GM12872 (cell line): ENCODE data around the gene SHBG.

Source experiments
- TF ChIP-seq, protein P1 (sequence below): IDR thresholded peaks from 3 replicates; pipeline ENCODE4 v1.5.1; 2011; ENCODE audit warnings: low read depth, mild to moderate bottlenecking, low read length, moderate library complexity; ENCODE audit not compliant: insufficient read depth

SHBG gene

DNA sequence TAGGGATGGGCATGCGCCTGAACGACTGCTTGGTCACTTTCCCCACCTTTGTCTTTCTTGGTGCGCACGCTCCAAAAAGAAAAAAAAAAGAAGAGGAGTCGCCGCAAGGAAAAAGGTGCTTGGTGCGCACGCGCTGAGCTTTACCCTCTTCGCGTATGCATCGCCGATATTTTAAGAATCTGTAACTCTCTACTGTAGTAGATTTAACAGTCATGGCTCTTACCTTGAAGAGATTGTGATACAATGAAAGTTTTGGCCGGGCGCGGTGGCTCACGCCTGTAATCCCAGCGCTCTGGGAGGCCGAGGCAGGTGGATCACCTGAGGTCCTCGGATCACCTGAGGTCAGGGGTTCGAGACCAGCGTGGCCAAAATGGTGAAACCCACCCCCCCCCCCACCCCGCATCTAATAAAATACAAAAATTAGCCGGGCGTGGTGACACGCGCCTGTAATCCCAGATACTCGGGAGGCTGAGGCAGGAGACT is 14.6 kb upstream of the SHBG start:
- TF ChIP-seq, protein P1, sequence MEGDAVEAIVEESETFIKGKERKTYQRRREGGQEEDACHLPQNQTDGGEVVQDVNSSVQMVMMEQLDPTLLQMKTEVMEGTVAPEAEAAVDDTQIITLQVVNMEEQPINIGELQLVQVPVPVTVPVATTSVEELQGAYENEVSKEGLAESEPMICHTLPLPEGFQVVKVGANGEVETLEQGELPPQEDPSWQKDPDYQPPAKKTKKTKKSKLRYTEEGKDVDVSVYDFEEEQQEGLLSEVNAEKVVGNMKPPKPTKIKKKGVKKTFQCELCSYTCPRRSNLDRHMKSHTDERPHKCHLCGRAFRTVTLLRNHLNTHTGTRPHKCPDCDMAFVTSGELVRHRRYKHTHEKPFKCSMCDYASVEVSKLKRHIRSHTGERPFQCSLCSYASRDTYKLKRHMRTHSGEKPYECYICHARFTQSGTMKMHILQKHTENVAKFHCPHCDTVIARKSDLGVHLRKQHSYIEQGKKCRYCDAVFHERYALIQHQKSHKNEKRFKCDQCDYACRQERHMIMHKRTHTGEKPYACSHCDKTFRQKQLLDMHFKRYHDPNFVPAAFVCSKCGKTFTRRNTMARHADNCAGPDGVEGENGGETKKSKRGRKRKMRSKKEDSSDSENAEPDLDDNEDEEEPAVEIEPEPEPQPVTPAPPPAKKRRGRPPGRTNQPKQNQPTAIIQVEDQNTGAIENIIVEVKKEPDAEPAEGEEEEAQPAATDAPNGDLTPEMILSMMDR = no peak

DNA sequence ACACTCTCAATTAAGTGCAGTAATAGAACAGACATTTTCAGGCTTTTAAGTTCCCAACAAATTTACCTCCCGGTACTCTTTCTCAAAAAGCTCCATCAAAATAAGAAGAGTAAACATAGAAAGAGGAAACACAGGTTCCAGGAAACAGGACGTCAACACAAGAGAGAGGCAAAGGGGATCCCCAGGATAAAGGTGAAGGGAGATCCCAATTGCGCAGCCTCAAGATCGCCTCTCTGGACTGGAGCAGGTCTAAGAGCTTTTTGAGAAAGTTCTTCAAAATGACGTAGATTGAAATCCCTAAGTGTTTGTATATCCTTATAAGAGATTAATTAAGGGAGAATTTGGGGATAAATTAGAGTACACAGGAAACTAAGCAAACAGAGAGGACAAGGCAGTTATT is 11.3 kb upstream of the SHBG start:
- TF ChIP-seq, protein P1 = no peak

DNA sequence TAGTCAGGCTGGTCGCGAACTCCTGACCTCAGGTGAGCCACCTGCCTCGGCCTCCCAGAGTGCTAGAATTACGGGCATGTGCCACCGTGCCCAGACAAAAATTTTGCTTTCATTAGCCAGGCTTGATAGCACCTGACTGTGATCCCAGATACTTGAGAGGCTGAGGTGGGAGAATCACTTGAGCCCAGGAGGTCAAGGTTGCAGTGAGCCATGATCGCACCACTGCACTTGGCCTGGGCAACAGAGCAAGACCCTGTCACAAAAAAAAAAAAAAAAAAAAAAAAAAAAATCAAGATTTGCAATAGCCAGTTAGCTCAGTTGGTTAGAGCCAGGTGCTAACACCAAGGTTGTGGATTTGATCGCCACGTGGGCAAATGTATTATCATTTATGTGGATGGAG is 9.1 kb upstream of the SHBG start:
- TF ChIP-seq, protein P1 = no peak

DNA sequence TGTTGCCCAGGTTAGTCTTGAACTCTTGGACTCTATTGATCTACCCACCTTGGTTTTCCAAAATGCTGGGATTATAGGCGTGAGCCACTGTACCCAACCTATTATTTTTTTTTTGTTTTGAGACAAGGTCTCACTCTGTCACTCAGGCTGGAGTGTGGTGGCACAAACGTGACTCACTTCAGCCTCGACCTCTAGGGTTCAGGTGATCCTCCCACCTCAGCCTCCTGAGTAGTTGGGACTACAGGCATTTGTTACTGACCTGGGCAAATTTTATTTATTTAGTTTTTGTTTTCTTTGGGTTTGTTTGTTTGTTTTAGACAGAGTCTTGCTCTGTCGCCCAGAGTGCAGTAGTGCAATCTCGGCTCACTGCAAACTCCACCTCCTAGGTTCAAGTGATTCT is 6.3 kb upstream of the SHBG start:
- TF ChIP-seq, protein P1 = no peak

DNA sequence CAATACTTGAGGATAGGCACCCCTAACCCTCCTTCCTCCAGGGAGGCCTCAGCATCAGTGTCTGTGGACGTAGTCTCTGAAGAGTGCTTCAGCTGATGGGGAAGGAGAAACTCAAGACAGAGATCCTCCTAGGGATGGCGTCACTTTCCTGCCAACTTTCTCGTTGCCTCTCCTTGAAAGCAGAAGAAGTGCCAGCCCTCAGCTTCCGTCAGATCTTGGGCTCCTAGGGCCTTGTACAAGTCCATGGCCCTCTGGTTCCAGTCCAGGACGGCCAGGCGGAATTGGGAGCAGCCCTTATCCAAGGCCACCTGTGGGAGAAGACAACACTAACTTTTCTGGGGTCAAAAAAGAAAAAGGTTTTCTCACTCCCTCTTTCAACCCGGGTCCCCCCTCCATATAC is 3.6 kb upstream of the SHBG start:
- TF ChIP-seq, protein P1 = no peak

DNA sequence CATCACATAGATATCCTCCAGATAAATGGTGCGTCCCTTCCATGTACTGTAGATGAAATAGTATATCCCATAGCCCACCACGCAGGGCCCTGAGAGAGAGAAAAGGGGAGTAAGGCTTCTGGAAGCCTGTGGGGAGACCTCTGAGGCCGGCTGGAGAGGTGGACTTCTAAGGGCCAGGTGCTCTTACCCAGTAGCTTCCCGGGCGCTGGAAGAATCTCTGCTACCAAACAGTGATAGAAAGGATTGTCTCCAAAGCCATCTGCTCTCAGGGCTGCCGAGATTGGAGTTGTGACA is 3.0 kb upstream of the SHBG start:
- TF ChIP-seq, protein P1 = no peak

DNA sequence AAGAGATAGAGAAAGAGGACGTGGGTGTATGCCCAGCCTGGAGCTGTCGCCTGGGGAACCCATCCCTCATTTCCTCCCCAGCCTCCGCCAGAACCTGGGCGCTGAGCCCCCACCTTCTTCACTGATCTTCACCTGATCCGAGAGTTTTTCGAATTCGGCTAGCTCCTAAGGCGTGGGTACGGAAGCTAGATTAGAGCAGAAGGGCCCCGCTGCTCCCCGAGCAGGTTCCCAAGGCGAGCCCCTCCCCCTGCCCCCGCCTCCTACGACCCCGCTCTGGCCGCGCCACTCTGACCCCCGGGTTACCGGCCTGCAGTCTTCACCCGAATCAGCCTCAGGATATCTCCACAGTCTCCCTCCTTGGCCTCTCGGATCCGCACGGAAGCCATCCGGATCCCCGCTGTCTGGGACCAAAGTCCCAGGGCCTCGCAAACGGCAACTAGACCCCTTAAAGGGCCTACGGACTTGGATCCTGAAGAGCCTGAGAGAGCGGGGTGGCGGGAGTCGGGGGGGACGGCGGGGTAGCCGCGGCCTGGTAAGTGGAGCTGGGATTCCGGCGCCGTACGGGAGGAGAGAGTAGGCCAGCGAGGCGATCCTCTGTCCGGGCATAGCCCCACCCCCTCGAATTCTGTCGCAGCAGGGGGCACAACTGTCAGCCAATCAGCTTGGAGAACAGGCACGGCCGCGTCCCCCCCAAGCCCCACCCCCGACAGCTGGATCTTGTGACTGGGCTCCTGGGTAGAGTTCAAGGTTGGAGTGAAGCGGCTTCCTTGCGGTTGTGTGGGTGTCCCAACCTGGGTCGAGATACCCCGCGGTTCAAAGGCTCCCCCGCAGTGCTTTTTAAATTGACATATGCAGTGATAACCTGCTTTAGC is 2.4 kb upstream of the SHBG start, which contains the start of gene SAT2:
Gene SAT2, minus strand, starts transcription at position 572 of the 872 bp plus-strand sequence. Its CDS starts 186 bp downstream, at position 386.
- TF ChIP-seq, protein P1 = no peak
